ENCODE results near the gene PDCD1. TPM values are rescaled to one million over a fixed set of nuclear protein-coding genes. Genes with fewer than 3 reads are reported as not detected.
A peak's percentile ranks its signal among the peaks of the same experiment; 100 is the strongest.

PDCD1 gene
- total and polyA plus RNA-seq, 2 of the 13 experiments (the other 11 are each of a cell fraction or from before 2014, with no cell fraction given): 0.04 TPM; not detected in 1

GRCh38 chr2:241808721-241809382 is 49.8 kb downstream of the PDCD1 start, which contains the start of gene NEU4 (continued):
- peak; percentile 88 for TF ChIP-seq MEIS2 (CRISPR knock-in tag; IDR thresholded peaks at IDR 0.05)
- TF ChIP-seq MED1 (CRISPR knock-in tag; IDR thresholded peaks at IDR 0.05): peak; percentile 95
- no peak; the same call in 1 of the 2 replicates for TF ChIP-seq ZFP41 (CRISPR knock-in tag; IDR thresholded peaks at IDR 0.05; ENCODE audit: borderline replicate concordance)
- peak; percentile 58 for TF ChIP-seq ZNF251 (CRISPR knock-in tag; IDR thresholded peaks at IDR 0.05)
- TF ChIP-seq ZBTB10 (CRISPR knock-in tag; IDR thresholded peaks at IDR 0.05; ENCODE audit: borderline replicate concordance): peak; percentile 66; the same call in 1 of the 2 replicates
- peak; percentile 11; the same call in 1 of the 2 replicates for TF ChIP-seq RBAK (CRISPR knock-in tag; IDR thresholded peaks at IDR 0.05)
- TF ChIP-seq DR1 (CRISPR knock-in tag; IDR thresholded peaks at IDR 0.05): peak; percentile 93
- TF ChIP-seq ZNF577 (CRISPR knock-in tag; IDR thresholded peaks at IDR 0.05; ENCODE audit: borderline replicate concordance, low read depth): no peak
- TF ChIP-seq GRHL1 (CRISPR knock-in tag; conservative IDR thresholded peaks at IDR 0.05): no peak
- peak; percentile 95 for TF ChIP-seq ZNF343 (CRISPR knock-in tag; IDR thresholded peaks at IDR 0.05)
- TF ChIP-seq TFDP2 (CRISPR knock-in tag; IDR thresholded peaks at IDR 0.05): peak; percentile 72
- TF ChIP-seq ZBTB33 (CRISPR knock-in tag; IDR thresholded peaks at IDR 0.05): peak; percentile 39; the same call in 1 of the 2 replicates
- TF ChIP-seq DNMT1 (CRISPR knock-in tag; IDR thresholded peaks at IDR 0.05): 0 out of 2 replicates have a peak, but pooled peaks have one; percentile 49
- 0 out of 2 replicates have a peak, but pooled peaks have one; percentile 62 for TF ChIP-seq ZNF317 (CRISPR knock-in tag; IDR thresholded peaks at IDR 0.05)
- TF ChIP-seq SAP130 (CRISPR knock-in tag; IDR thresholded peaks at IDR 0.05; ENCODE audit: low read depth): peak; percentile 96
- peak; percentile 51; the same call in 1 of the 2 replicates for TF ChIP-seq KDM4B (CRISPR knock-in tag; IDR thresholded peaks at IDR 0.05)
- no peak for TF ChIP-seq ATF5 (CRISPR knock-in tag; IDR thresholded peaks at IDR 0.05; ENCODE audit: low read depth)
- TF ChIP-seq ZNF780A (CRISPR knock-in tag; IDR thresholded peaks at IDR 0.05): peak; percentile 90; the same call in 1 of the 2 replicates
- peak; percentile 96 for TF ChIP-seq DBP (CRISPR knock-in tag; IDR thresholded peaks at IDR 0.05; ENCODE audit: not compliant biosample characterization)
- TF ChIP-seq ZNF441 (CRISPR knock-in tag; IDR thresholded peaks at IDR 0.05; ENCODE audit: borderline replicate concordance): peak; percentile 80
